ENCODE results near the gene GNA15.
"Not testable (repeated sequence)": the region's sequence is repeated elsewhere in the genome, so short reads cannot be mapped to it uniquely, and the experiment has no call there.

The GNA15 gene

GRCh38 chr19:3187662-3188511 lies 52.1 kb downstream of the GNA15 start:
- Histone ChIP-seq H3K4me3 (peak overlapping the region; percentile 98), H3K4me2 (peak overlapping the region; percentile 99), H3K9me3 (no peaks in the 10 kb centered on the region), H3K4me1 (peaks cover 85% of the 10 kb centered on the region), H4K20me1 (peaks cover 94% of the 10 kb centered on the region), H3K9ac (peak overlapping the region; percentile 97), H3K27me3 (no peaks in the 10 kb centered on the region), H3K36me3 (peaks cover 63% of the 10 kb centered on the region), H3K27ac (peak overlapping the region; percentile 96)
- TF ChIP-seq Cebpa-rat (IDR thresholded peaks at IDR 0.05), result no peak

GRCh38 chr19:3188627-3189596 lies 53.1 kb downstream of the GNA15 start:
- H3K4me1 ChIP-seq, result peaks cover 85% of the 10 kb centered on the region
- H3K4me2 ChIP-seq, result peak overlapping the region; percentile 99
- peak overlapping the region; percentile 96 for H3K27ac ChIP-seq
- no peak for TF ChIP-seq Cebpa-rat (IDR thresholded peaks at IDR 0.05)
- H3K36me3 ChIP-seq, result peaks cover 60% of the 10 kb centered on the region
- H3K9ac ChIP-seq, result peak overlapping the region; percentile 97
- H3K4me3 ChIP-seq, result peak overlapping the region; percentile 98
- H3K9me3 ChIP-seq, result no peaks in the 10 kb centered on the region
- H3K27me3 ChIP-seq, result no peaks in the 10 kb centered on the region
- peaks cover 94% of the 10 kb centered on the region for H4K20me1 ChIP-seq

- Histone ChIP-seq H3K36me3 (peaks cover 61% of the 10 kb centered on the region), H3K9ac (peak overlapping the region; percentile 97), H3K9me3 (no peaks in the 10 kb centered on the region), H3K4me1 (peaks cover 82% of the 10 kb centered on the region), H4K20me1 (peaks cover 94% of the 10 kb centered on the region), H3K4me2 (peak overlapping the region; percentile 99), H3K27me3 (no peaks in the 10 kb centered on the region), H3K4me3 (no peak overlapping the region), H3K27ac (peak overlapping the region; percentile 96)
- TF ChIP-seq Cebpa-rat (IDR thresholded peaks at IDR 0.05), result no peak
Measured at GRCh38 chr19:3189702-3190469, 54.1 kb downstream of the GNA15 start.

- Histone ChIP-seq H3K4me1 (peaks cover 80% of the 10 kb centered on the region), H3K9ac (0 out of 2 replicates have a peak overlapping the region, but pooled peaks have one; percentile 97), H3K9me3 (no peaks in the 10 kb centered on the region), H3K4me2 (peak overlapping the region; percentile 99), H3K27ac (peak overlapping the region; percentile 96), H4K20me1 (peaks cover 95% of the 10 kb centered on the region), H3K36me3 (peaks cover 67% of the 10 kb centered on the region), H3K27me3 (no peaks in the 10 kb centered on the region), H3K4me3 (no peak overlapping the region)
- no peak for TF ChIP-seq Cebpa-rat (IDR thresholded peaks at IDR 0.05)
Measured at GRCh38 chr19:3190470-3190770, 54.6 kb downstream of the GNA15 start.

- H3K9me3 ChIP-seq, result no peaks in the 10 kb centered on the region
- H3K4me2 ChIP-seq, result peak overlapping the region; percentile 99
- peak overlapping the region; percentile 96 for H3K27ac ChIP-seq
- peaks cover 99% of the 10 kb centered on the region for H4K20me1 ChIP-seq
- TF ChIP-seq Cebpa-rat (IDR thresholded peaks at IDR 0.05), result no peak
- no peak overlapping the region; the same call in 1 of the 2 replicates for H3K9ac ChIP-seq
- H3K4me1 ChIP-seq, result peaks cover 80% of the 10 kb centered on the region
- no peaks in the 10 kb centered on the region for H3K27me3 ChIP-seq
- no peak overlapping the region for H3K4me3 ChIP-seq
- H3K36me3 ChIP-seq, result peaks cover 74% of the 10 kb centered on the region
Measured at GRCh38 chr19:3190921-3191805, 55.3 kb downstream of the GNA15 start.

GRCh38 chr19:3191806-3192104 lies 55.9 kb downstream of the GNA15 start:
- H3K36me3 ChIP-seq, result peaks cover 80% of the 10 kb centered on the region
- H3K4me2 ChIP-seq, result peak overlapping the region; percentile 99
- H3K4me3 ChIP-seq, H3K27me3 ChIP-seq, H3K9ac ChIP-seq, H3K9me3 ChIP-seq: not testable (repeated sequence)
- H3K4me1 ChIP-seq, result peaks cover 77% of the 10 kb centered on the region
- peak overlapping the region; percentile 96 for H3K27ac ChIP-seq
- H4K20me1 ChIP-seq, result peaks cover 98% of the 10 kb centered on the region

GRCh38 chr19:3192228-3192635 lies 56.4 kb downstream of the GNA15 start:
- Histone ChIP-seq H3K4me1 (peaks cover 73% of the 10 kb centered on the region), H3K36me3 (peaks cover 84% of the 10 kb centered on the region), H3K4me3 (no peak overlapping the region), H3K4me2 (peak overlapping the region; percentile 7; the same call in 1 of the 2 replicates), H3K9ac (no peak overlapping the region), H4K20me1 (peaks cover 98% of the 10 kb centered on the region), H3K9me3 (no peaks in the 10 kb centered on the region), H3K27ac (peak overlapping the region; percentile 18; the same call in 1 of the 2 replicates), H3K27me3 (no peaks in the 10 kb centered on the region)
- TF ChIP-seq Cebpa-rat (IDR thresholded peaks at IDR 0.05), result no peak

GRCh38 chr19:3192684-3193083 lies 56.9 kb downstream of the GNA15 start:
- Histone ChIP-seq H3K4me1 (peaks cover 68% of the 10 kb centered on the region), H3K27ac (peak overlapping the region; percentile 18; the same call in 1 of the 2 replicates), H3K36me3 (peaks cover 84% of the 10 kb centered on the region), H3K4me3 (no peak overlapping the region), H3K4me2 (peak overlapping the region; percentile 7; the same call in 1 of the 2 replicates), H3K27me3 (no peaks in the 10 kb centered on the region), H3K9ac (no peak overlapping the region), H3K9me3 (no peaks in the 10 kb centered on the region), H4K20me1 (peaks cover 96% of the 10 kb centered on the region)
- TF ChIP-seq Cebpa-rat (IDR thresholded peaks at IDR 0.05), result no peak
